Measurements from ENCODE around the gene DNMBP. TPM values are rescaled to one million over a fixed set of nuclear protein-coding genes. Genes with fewer than 3 reads are reported as not detected.
A peak's percentile ranks its signal among the peaks of the same experiment; 100 is the strongest.
"Not testable (repeated sequence)": the region's sequence is repeated elsewhere in the genome, so short reads cannot be mapped to it uniquely, and the experiment has no call there.

Gene DNMBP
- total RNA-seq, 3 donors from 2014 or later, result 1.0 to 1.3 (median 1.2) TPM

DNA sequence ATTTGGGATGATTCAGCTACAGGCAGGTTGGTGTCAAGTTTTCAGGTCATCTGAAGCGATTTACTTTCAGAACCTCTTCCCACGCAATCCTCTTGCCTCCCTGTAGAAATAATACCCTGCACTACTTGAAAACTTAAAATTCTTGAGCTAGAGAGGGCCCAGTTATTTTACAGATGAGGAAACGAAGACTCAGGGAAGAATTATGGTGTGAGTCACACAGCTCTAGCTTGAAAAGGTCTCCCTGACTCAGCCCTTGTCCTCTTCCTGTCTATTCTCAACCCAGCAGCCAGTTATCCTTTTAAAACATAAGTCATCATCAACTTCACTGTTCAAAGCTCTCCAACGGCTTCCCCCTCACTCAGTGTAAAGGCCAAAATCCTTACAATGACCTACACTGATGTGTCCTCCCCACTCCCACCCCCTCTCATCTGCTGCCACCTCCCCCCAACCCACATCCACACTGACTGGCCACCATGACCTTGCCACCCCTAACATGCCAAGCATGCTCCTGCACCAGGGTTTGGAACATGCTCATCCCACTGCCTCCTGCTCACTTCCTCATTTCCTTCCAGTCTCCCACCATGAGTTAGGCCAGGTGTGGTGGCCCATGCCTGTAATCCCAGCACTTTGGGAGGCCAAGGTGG, 3.4 kb downstream of the DNMBP start:
- H3K36me3 Mint-ChIP-seq (ENCODE audit: insufficient read depth), result no peaks in the 10 kb centered on the region
- peak; percentile 45 to 63 for ATAC-seq
- no peak for DNase-seq
- H3K4me3 Mint-ChIP-seq, result no peak overlapping the region
- H3K4me1 Mint-ChIP-seq (ENCODE audit: low read depth), result peaks cover 45% of the 10 kb centered on the region
- no peaks in the 10 kb centered on the region for H3K9me3 Mint-ChIP-seq
- H3K27me3 Mint-ChIP-seq (ENCODE audit: low read depth), result no peaks in the 10 kb centered on the region

DNA sequence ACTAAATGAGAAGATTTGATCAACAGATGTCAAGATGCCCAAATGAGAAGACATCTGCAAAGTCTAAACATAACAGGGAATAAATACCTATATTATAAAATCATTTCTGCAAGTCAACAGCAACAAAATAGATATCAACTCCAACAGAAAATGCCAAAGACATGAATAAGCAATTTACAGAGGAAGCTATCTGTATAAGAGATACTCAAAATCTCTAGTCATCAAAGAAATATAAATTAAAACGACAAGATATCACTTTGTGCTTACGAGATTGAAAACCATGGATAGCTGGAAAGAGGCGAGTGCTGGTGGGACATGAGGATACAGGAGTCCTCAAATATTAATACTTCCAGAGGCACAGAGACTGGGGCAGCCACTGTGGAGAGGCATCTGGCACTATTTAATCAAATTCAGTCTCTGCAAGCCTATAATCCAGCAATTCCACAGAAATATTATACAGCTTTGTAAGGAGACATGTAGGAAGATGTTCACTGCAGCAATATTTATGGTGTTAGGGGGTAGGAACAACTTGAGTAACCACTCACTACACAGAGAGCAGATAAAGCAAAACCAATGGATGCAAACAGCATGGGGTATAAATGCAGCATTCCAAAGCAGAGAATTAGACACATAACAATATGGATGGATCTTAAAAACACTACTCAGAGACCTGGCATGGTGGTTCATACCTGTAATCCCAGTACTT, 4.8 kb downstream of the DNMBP start:
- no peak for ATAC-seq

DNA sequence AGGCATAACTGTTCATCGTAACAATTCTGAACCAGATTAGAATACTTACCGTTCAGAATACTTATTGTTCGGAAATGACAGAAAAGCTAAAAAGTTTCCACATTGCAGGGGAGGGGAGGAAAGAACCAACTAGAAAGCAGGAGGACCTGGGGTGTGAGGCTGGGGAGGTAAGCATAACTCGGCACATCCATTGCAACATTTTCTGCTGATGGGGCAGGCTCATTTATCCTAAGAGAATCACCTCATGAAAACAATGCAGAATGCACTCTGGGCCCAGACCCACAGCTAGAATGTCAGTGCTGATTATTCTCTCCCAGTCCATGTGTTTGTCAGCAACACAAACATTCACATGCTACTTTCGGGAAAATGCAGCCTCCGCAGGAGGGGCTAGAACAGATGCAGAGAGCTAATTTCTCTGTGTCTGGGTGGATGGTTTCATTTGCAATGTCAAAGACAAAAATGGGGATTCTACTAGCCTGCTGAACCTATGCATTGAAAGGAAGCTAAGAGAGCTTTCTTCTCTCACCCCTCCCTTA, 9.6 kb downstream of the DNMBP start:
- H3K4me1 Mint-ChIP-seq (ENCODE audit: low read depth), result peaks cover 5% of the 10 kb centered on the region
- no peaks in the 10 kb centered on the region for H3K27me3 Mint-ChIP-seq (ENCODE audit: low read depth)
- H3K36me3 Mint-ChIP-seq (ENCODE audit: insufficient read depth), result peaks cover 2% of the 10 kb centered on the region
- DNase-seq, result no peak
- no peak for ATAC-seq
- H3K4me3 Mint-ChIP-seq, result no peak overlapping the region
- H3K9me3 Mint-ChIP-seq, result no peaks in the 10 kb centered on the region

More for the DNA sequence above, 4.8 kb downstream of the DNMBP start:
- Mint-ChIP-seq H3K4me3 (no peak overlapping the region), H3K4me1 (ENCODE audit: low read depth) (peaks cover 36% of the 10 kb centered on the region), H3K27me3 (ENCODE audit: low read depth) (no peaks in the 10 kb centered on the region), H3K9me3 (no peaks in the 10 kb centered on the region), H3K36me3 (ENCODE audit: insufficient read depth) (no peaks in the 10 kb centered on the region)
- DNase-seq, result no peak

DNA sequence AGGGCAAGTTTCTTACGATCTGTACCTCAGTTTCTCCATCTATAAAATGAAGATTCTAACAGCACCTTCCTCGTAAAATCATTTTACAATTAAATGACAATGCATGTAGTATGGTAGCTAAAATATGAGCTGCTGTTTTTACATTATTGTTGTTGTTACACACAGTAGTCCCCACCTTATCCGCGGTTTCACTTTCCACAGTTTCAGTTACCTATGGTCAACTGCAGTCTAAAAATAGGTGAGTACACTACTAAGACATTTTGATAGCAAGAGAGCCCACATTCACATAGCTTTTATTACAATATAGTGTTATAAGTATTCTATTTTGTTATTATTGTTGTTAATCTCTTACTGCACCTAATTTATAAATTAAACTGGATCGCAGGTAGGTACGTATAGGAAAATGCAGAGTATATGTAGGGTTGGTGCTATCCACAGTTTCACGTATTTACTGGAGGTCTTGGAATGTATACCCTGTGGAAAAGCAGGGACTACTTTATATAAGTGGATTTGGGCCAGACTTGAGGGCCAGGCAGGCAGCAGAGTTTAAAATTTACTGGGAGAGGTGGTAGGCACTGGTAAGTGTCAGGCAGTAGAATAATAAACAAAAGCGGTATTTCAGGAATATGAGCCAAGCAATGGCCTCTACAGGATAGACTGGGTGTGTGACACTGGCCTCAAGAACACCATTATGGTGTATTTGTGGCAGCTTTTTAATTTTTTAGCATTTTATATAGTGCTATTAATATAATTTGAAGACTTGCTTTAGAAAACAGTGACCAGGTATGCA, 10.2 kb downstream of the DNMBP start:
- Mint-ChIP-seq H3K36me3 (ENCODE audit: insufficient read depth) (peaks cover 2% of the 10 kb centered on the region), H3K4me3 (no peak overlapping the region), H3K4me1 (ENCODE audit: low read depth) (peaks cover 8% of the 10 kb centered on the region), H3K9me3 (no peaks in the 10 kb centered on the region), H3K27me3 (ENCODE audit: low read depth) (no peaks in the 10 kb centered on the region)
- DNase-seq, result no peak
- ATAC-seq, result no peak

DNA sequence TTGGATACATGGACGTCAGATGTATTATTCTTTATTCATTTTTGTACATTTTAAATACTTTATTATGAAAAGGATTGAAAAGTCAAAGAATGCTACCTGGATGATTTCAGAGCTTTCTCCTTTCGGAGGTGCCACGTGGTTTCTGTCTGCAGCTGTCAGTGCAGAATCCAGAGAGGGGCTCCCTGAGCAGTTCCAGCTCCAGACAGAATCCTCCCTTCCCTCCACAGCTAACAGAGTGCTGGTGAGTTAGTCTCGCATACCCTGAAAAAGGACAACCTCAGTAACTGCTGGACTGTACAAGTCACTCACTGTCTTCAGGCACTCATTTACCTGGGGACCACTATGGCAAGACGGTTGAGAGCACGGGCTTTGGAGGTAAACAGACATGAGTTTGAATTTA, 10.9 kb downstream of the DNMBP start:
- Mint-ChIP-seq H3K36me3 (ENCODE audit: insufficient read depth) (peaks cover 2% of the 10 kb centered on the region), H3K4me1 (ENCODE audit: low read depth) (peaks cover 14% of the 10 kb centered on the region), H3K4me3 (no peak overlapping the region), H3K27me3 (ENCODE audit: low read depth) (no peaks in the 10 kb centered on the region), H3K9me3 (no peaks in the 10 kb centered on the region)
- DNase-seq (no peak), ATAC-seq (no peak)

DNA sequence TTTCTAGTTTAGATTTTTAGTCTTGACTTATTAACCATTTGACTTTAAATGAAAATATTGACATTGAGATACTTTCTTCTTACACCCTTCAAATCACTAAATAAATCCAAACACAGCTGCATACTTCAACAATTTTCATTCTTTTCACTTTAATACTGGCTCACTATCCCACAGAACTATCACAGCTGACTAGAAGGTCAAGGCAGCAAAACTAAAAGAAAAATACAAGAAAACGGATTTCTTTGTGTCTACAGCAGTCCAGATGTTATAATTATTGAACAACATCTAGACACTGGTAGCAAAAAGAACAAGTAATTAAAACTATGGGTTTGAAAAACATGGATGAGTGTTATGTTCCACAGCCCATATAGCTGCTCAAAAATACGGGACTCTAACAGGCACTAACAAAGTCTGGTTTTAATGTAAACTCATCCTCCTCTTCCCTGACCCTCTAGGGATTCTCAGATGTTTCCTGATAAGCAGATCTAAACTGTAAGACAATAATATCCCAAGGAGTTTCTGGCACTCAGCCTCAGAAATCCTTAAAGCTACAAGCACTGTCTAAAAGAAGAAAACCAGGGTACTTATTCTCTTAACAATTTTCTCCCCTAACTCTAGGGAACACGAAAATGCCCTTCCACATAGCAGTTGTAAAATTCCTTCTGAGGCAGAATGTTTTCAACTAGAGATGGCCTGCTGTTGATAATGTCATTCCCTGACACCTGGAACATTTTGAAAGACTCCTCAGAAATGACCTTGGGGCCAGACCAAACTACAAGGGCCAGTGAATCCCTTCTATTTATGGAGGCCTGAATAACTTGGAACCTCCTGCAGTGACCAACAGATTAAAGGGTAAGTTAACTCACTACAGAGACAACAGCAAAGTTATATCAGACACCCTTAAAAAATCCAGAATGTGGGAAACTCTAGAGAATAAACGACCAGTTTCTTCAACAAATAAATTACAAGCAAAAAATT, 12.8 kb downstream of the DNMBP start:
- H3K27me3 Mint-ChIP-seq (ENCODE audit: low read depth), result no peaks in the 10 kb centered on the region
- H3K4me1 Mint-ChIP-seq (ENCODE audit: low read depth), result peaks cover 15% of the 10 kb centered on the region
- DNase-seq, result no peak
- H3K9me3 Mint-ChIP-seq, result no peaks in the 10 kb centered on the region
- no peak for ATAC-seq
- peaks cover 2% of the 10 kb centered on the region for H3K36me3 Mint-ChIP-seq (ENCODE audit: insufficient read depth)
- H3K4me3 Mint-ChIP-seq, result no peak overlapping the region

DNA sequence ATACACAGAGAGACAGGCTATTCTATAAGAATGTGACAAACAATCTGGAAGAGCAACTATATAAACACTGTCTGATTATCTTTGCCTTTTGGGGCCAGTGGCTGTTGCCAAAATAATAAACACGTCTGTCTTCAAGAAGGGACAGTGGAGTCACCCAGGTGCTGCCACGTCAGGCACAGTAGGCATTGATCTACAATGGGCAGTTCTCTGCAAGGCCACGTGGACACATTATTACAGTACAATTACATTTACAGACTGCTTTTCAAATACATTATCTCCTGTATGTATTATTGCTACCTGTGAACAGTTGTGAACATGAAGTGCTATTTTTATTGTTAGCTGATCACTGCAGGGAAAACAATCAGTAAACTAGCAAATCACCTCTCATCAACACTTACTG, 14.0 kb downstream of the DNMBP start:
- Mint-ChIP-seq H3K4me1 (ENCODE audit: low read depth) (peaks cover 15% of the 10 kb centered on the region), H3K9me3 (no peaks in the 10 kb centered on the region), H3K27me3 (ENCODE audit: low read depth) (no peaks in the 10 kb centered on the region), H3K4me3 (no peak overlapping the region), H3K36me3 (ENCODE audit: insufficient read depth) (peaks cover 2% of the 10 kb centered on the region)
- no peak for ATAC-seq
- DNase-seq, result no peak

DNA sequence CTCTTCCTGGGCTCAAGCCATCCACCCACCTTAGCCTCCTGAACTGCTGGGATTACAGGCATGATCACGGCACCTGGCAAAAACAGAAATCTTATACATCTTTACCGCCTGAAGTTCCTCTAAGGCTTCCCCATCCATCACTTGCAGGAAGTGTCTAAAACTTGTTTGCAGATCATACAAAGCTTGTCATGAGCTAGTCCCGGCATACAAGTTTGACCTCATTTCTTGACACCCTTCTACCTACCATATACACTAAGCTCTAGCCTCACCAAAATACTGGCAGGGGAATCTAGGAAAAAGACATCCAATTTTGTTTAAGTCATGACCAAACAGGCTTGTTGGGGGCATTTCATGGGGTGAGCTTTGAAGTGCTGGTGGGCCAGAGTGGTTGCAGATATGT, 14.5 kb downstream of the DNMBP start:
- Mint-ChIP-seq H3K27me3 (ENCODE audit: low read depth) (no peaks in the 10 kb centered on the region), H3K9me3 (no peaks in the 10 kb centered on the region), H3K4me3 (no peak overlapping the region), H3K36me3 (ENCODE audit: insufficient read depth) (peaks cover 2% of the 10 kb centered on the region), H3K4me1 (ENCODE audit: low read depth) (peaks cover 15% of the 10 kb centered on the region)
- DNase-seq (no peak), ATAC-seq (no peak)

DNA sequence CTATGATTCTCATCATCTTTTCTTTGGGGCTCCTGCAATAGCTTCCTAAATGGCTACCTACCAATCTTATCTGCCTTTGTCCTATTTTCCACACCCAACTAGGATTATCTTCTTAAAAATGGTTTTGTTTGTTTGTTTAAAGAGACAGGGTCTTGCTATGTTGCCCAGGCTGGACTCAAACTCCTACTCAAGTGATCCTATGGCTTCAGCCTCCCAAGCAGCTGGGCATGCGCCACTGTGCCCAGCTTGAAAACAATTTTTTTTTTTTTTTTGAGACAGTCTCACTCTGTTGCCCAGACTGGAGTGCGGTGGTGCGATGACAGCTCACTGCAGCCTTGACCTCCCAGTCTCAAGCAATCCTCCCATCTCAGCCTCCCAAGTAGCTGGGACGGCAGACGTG, 14.9 kb downstream of the DNMBP start:
- ATAC-seq (no peak), DNase-seq (no peak)
- Mint-ChIP-seq H3K4me3 (no peak overlapping the region), H3K27me3 (ENCODE audit: low read depth) (no peaks in the 10 kb centered on the region), H3K9me3 (no peaks in the 10 kb centered on the region), H3K4me1 (ENCODE audit: low read depth) (peaks cover 15% of the 10 kb centered on the region), H3K36me3 (ENCODE audit: insufficient read depth) (peaks cover 2% of the 10 kb centered on the region)

DNA sequence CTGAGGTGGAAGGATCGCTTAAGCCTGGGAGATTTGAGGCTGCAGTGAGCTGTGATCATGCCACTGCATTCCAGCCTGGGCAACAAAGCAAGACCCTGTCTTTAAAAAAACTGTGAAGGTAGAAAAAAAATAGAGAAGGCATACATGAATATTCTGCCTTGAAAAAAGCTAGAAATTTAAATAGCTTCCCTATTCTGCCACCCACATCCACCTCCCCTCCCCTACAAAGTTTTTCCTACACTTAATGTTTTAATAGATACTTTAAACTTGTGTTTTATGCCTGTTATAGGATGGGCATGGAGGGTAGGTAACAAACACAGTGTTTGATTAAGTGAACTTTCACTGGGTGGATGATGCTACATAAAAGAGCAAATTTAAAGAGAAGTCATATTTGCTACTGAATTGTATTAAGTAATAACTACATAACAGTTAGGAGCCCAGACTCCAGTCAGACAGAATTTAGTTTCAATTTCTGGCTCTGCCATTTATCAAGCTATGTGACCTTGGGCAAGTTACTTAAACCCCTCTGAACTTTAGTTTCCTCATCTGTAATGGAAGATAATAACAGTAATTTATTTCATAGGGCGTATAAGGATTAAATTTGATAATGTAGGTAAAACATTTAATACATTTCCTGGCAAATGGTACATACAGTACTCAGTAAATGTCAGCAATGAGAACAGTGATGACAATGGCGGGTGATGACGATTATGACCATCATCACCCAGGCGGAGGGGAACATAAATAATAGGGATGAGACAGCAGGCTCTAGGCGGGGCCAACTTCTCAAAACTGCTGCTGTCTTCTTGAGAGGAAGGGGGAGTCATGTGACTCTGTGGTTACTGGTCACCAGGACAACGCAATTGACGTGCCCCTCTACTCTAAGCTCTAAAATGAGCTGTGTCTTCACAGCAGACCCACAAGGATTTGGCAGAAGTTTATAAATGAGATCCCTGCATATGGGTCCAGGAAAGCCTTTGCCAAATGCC, 15.8 kb downstream of the DNMBP start:
- H3K27me3 Mint-ChIP-seq (ENCODE audit: low read depth), result no peaks in the 10 kb centered on the region
- DNase-seq, result peak; percentile 42
- peak overlapping the region; percentile 52 for H3K4me3 Mint-ChIP-seq
- H3K9me3 Mint-ChIP-seq, result no peaks in the 10 kb centered on the region
- ATAC-seq, result peak; percentile 93 to 96
- peaks cover 15% of the 10 kb centered on the region for H3K4me1 Mint-ChIP-seq (ENCODE audit: low read depth)
- H3K36me3 Mint-ChIP-seq (ENCODE audit: insufficient read depth), result peaks cover 2% of the 10 kb centered on the region

DNA sequence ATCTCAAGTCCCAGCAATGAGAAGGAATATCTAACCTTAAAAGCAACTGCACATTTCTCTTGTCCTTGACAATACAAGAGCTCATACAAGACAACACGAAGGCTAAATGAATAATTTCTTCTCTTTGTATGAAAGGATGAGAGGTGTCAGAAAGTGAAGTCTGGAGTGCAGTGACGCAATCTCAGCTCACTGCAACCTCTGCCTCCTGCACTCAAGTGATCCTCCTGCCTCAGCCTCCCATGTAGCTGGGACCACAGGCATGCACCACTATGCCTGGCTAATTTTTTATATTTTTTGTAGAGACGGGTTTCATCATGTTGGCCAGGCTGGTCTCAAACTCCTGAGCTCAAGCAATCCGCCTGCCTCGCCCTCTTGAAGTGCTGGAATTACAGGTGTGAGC, 24.1 kb downstream of the DNMBP start:
- not testable (repeated sequence) for DNase-seq; H3K36me3 Mint-ChIP-seq (ENCODE audit: insufficient read depth); ATAC-seq; H3K4me3 Mint-ChIP-seq; H3K9me3 Mint-ChIP-seq; H3K27me3 Mint-ChIP-seq (ENCODE audit: low read depth); H3K4me1 Mint-ChIP-seq (ENCODE audit: low read depth)

DNA sequence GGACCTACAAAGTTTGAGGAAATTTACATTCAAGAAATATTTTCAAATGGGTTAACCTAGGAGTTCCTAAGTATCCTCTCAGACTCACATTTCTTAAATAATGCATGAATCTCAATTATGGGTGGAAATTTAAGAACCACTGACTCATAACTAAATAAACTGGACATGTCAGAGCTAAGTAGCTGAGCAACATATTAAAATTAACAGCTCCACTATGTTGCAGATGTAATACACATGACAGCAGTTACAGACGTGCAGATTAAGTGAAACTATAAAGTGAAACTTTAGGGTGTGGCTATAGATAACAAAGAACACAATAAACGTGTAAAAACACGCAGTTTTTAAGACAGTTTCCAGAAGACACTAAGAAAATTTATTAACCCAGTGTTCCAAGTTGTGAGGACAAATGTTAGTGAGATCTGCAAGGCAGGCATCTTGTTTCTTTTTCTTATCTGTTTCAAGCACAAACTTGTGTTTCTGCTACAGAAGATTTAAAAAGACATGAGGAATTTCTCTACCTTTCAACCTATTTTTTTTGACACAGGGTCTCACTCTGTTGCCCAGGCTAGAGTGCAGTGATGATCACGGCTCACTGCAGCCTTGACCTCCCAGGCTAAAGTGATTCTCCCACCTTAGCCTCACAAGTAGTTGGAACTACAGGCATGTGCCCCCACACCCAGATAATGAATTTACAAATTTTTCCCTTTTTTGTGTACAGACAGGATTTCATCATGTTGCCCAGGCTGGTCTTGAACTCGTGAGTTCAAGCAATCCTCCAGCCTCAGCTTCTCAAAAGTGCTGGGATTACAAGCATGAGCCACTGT, 25.3 kb downstream of the DNMBP start:
- Mint-ChIP-seq H3K36me3 (ENCODE audit: insufficient read depth) (no peaks in the 10 kb centered on the region), H3K4me3 (no peak overlapping the region), H3K27me3 (ENCODE audit: low read depth) (no peaks in the 10 kb centered on the region), H3K4me1 (ENCODE audit: low read depth) (peaks cover 8% of the 10 kb centered on the region), H3K9me3 (no peaks in the 10 kb centered on the region)
- DNase-seq, result no peak
- ATAC-seq, result no peak
